AG04450 (cell line): ENCODE measurements around the gene PI4KA. TPM values are rescaled to one million over a fixed set of nuclear protein-coding genes. Genes with fewer than 3 reads are reported as not detected.

ENCODE experiments used
- CTCF ChIA-PET: fragments of 300-600, 350-600 bp; formaldehyde crosslinking; extraction: SDS; loops from one replicate; lab custom pipeline; 2022; ENCODE audit warnings: antibody characterized with exemption, inconsistent platforms; lab: Charles Lee
- POLR2A ChIA-PET: fragments of 350-600 bp; formaldehyde crosslinking; extraction: SDS; loops from one replicate; lab custom pipeline; 2021; ENCODE audit warnings: antibody characterized with exemption, inconsistent platforms; lab: Yijun Ruan, JAX
- DNase-seq: peaks from one replicate; pipeline ENCODE4 v3.0.0-alpha.2; 2011; ENCODE audit warnings: low read depth, low spot score
- H3K27ac ChIP-seq: one replicate; pipeline ENCODE4 v1.5.1; 2012; ENCODE audit warnings: low read depth, low read length, control low read depth
- H3K27me3 ChIP-seq: one replicate; pipeline ENCODE4 v1.6.0; 2012; ENCODE audit warnings: low read length; ENCODE audit not compliant: control insufficient read depth, insufficient read depth
- H3K4me3 ChIP-seq: 2 replicates; pipeline ENCODE4 v1.5.1; 2011; ENCODE audit warnings: mild to moderate bottlenecking, low read depth, low read length, control low read depth
- H3K9me3 ChIP-seq: 2 replicates; pipeline ENCODE4 v1.5.1; 2012; ENCODE audit warnings: low read length; ENCODE audit not compliant: control insufficient read depth, insufficient read depth
- CTCF ChIP-seq: IDR thresholded peaks from 2 replicates; pipeline ENCODE4 v1.5.1; 2011; ENCODE audit warnings: low read depth, low read length, control low read depth, inconsistent platforms
- polyA plus RNA-seq: library from polyadenylated mRNA; depleted of rRNA; stranded (reverse); fragments of >200 nt; gene quantifications from 2 replicates; pipeline ENCODE4 v1.2.3, GENCODE V29; 2011

Gene PI4KA
- polyA plus RNA-seq, 1 experiment, result 27.5 TPM

- Histone ChIP-seq H3K27ac (no peak overlapping the region), H3K27me3 (no peaks in the 10 kb centered on the region), H3K4me3 (no peak overlapping the region), H3K9me3 (no peaks in the 10 kb centered on the region)
- TF ChIP-seq CTCF, result no peak
- ChIA-PET CTCF (no interaction called here), POLR2A (interaction anchor here (0.6 kb wide), 1 partner anchor 32 kb away, joined by 7 read pairs; no protein-coding TSS in a partner anchor)
- DNase-seq, result no peak
Observed at GRCh38 chr22:20752104-20752741, 106.4 kb downstream of the PI4KA start.

DNA sequence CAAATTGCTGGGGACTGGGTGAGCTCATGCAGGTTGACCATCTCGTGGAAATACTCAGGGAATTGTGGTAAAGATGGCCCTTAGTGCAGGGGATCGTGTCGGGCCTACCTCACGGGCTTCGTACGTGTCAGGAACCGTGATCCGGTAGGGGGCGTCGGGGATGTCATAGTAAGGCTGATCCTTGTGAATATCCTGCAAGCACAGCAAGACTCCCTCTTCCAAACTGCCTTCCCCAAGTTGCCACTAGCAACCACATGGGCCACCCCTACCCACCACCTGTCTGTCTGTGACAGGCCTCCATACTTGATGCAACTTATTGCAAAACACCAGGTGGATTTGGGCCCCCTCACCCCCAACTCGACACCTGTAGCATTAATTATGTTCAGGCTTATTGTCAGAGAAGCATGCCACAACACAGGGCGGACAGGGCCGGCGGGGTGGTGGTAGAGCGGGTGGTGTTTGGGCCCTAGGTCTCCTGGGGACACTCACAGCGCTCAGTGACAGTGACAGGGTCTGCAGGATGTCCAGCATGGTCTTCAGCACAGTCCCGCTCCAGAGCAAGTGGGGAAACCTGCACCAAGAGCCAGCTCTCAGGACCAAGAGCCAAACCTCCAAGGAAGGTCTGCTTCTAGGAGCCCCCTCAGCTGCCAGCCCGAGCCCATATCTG, 107.3 kb downstream of the PI4KA start:
- H3K27me3 ChIP-seq, result no peaks in the 10 kb centered on the region
- no peak overlapping the region for H3K27ac ChIP-seq
- peak; percentile 11; the same call in 1 of the 2 replicates for TF ChIP-seq CTCF
- ChIA-PET POLR2A (no interaction called here), CTCF (interaction anchor here (0.9 to 1.4 kb wide), 4 partner anchors 9 to 33 kb away, joined by 3 to 5 read pairs (median 4); no protein-coding TSS in a partner anchor)
- no peak overlapping the region for H3K4me3 ChIP-seq
- no peaks in the 10 kb centered on the region for H3K9me3 ChIP-seq
- no peak for DNase-seq

DNA sequence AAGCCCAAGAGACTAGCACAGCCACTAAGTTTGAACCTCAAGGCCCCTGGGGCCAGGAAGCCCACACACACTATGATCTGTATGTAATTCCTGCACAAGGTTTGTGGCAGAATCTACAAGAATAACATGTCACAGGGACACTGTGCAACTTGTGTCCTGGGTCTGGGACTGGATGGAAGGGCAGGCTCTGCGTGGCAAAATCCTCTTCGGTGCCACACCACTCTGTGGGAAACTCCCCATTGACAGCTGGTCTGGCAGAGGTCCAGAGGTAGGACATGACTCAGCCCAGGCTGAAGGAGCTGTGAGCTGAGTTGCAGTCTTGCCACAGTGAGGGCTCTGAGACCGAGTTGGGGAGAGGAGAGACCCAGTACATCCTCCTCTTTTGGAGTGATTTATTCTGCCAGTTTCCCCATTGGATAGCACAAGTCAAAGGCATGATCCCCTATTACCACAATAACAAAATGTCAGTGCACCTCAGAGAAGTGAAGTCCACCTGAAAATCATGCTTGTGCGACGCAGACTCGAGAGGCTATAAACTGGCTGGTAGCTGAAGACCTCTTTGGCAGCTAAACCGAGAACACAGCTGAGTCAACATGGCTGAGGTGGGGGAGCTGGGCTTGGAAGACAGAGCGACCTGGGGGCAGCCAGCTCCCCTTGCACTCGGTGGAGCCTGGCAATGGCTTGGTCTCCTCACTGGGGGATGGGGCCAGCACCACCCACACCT, 108.0 kb downstream of the PI4KA start:
- DNase-seq, result peak; percentile 63
- CTCF ChIA-PET, result interaction anchor here (0.5 to 1.4 kb wide), 5 partner anchors 8 to 268 kb away, joined by 3 to 5 read pairs (median 4); no protein-coding TSS in a partner anchor
- H3K27ac ChIP-seq, result peak overlapping the region; percentile 54
- TF ChIP-seq CTCF, result no peak
- no peaks in the 10 kb centered on the region for H3K27me3 ChIP-seq
- POLR2A ChIA-PET, result no interaction called here
- no peaks in the 10 kb centered on the region for H3K9me3 ChIP-seq
- H3K4me3 ChIP-seq, result no peak overlapping the region

- no peak for DNase-seq
- POLR2A ChIA-PET, result no interaction called here
- TF ChIP-seq CTCF, result no peak
- no peaks in the 10 kb centered on the region for H3K27me3 ChIP-seq
- no peak overlapping the region for H3K27ac ChIP-seq
- no peak overlapping the region for H3K4me3 ChIP-seq
- CTCF ChIA-PET, result interaction anchor here (0.5 kb wide), 1 partner anchor 331 kb away, joined by 6 read pairs; no protein-coding TSS in a partner anchor
- no peaks in the 10 kb centered on the region for H3K9me3 ChIP-seq
Observed at GRCh38 chr22:20749453-20749852, 109.2 kb downstream of the PI4KA start.
